Activated CD4-positive, CD25-positive, alpha-beta regulatory T cell treated with anti-CD3 and anti-CD28 coated beads, Interleukin-2, amount 50 U/mL, for 16 hours (primary cell): Measurements from ENCODE around the gene SCGB2A2.

Source experiments
- DNase-seq: peaks from one replicate; pipeline ENCODE4 v3.0.0-alpha.2; 2020; ENCODE audit warnings: low read depth, low spot score

Gene SCGB2A2

DNA sequence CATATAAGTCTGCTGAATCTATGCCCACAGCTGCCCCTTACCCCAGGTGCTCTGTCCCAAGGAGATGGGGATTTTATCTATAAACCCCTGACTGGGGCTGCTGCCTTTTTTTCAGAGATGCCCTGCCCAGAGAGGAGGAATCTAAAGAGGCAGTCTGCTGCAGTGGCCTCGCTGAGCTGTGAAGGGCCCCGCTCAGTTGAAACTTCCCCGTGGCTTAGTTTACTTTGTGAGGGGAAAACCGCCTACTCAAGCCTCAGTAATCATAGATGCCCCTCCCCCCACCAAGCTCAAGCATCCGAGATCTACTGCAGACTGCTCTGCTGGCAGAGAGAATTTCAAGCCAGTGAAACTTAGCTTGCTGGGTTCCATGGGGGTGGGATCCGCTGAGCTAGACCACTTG, 36.3 kb downstream of the SCGB2A2 start:
- no peak for DNase-seq

DNA sequence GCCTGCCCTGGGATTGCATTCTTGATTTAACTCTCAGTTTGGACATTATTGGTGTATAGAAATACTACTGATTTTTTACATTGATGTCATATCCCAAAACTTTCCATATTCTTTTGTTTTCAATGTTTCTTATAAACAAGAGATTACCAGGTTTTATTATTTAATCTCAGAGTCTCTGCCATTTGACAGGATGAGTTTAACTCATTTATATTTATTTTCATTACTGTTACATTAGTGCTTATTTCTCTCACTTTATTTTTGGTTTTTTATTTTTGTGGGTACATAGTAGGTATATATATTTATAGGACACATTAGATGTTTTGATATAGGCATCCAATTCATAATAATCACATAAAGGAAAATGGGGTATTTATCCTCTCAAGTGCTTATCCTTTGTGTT, 38.0 kb downstream of the SCGB2A2 start:
- no peak for DNase-seq

DNA sequence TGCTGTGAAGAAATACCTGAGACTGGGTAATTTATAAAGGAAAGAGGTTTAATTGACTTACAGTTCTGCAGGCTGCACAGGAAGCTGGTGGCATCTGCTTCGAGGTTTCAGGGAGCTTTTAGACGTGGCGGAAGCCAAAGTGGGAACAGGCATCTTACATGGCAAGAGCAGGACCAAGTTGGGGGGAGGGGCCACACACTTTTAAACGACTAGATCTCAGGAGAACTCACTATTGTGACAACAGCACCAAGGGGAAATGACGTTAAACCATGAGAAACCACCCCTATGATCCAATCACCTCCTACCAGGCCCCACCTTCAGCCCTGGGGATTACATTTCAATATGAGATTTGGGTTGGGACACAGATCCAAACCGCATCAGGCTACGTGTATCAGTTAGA, 40.0 kb downstream of the SCGB2A2 start:
- DNase-seq: no peak

DNA sequence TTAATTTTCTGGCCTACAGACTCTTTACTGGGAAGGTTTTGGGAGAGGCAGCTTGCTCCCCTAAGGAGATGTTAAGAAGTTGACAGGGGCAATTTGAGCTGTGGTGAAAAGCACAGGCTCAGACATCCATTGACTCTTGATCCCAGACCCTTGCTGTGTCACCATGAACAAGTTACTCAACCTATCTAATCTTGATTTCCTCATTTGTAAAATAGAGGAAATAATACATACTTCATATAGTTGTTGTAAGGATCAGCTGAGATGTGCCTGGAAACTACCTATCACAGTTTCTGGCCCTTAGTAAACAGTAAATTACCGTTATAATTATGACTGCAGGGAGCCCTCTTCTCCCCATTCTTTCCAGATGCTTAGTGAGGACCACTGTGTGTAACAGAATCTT, 45.5 kb downstream of the SCGB2A2 start:
- no peak for DNase-seq

DNA sequence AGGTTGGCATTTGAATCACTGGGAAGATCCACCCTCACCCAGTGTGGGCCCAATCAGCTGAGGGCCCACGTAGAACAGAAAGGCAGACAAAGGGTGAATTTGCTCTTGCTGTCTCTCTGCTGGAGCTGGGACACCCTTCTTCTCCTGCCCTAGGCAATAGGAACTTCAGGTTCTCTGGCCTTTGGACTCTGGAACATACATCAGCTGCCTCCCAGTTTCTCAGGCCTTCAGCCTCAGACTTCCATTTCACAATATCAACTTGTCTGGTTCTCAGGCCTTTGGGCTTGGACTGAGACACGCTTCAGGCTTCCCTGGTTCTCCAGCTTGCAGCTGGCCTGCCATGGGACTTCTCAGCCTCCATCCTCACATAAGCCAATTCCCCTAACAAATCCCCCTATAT, 52.6 kb downstream of the SCGB2A2 start:
- no peak for DNase-seq
